ENCODE measurements around the gene ALDH3B2. TPM values are rescaled to one million over a fixed set of nuclear protein-coding genes. Genes with fewer than 3 reads are reported as not detected.

ALDH3B2 gene
- total RNA-seq, 1 experiment from 2014 or later = not detected

GRCh38 chr11:67687986-67688385, 13.6 kb upstream of the ALDH3B2 start:
- ChIA-PET CTCF (no interaction called here), RAD21 (ENCODE audit: low non-redundant PET in 1 of 2, low total read pairs in 2 of 2, uncharacterized antibody in 2 of 2, unreplicated experiment in 2 of 2) (no interaction called here), POLR2A (no interaction called here)
- DNase-seq (ENCODE audit: low read depth, low spot score) = no peak
- intact Hi-C loops (cut with micrococcal nuclease) = no loop called here
- H2AFZ ChIP-seq (ENCODE audit: low read depth, low read length, poor library complexity, severe bottlenecking) = no peak overlapping the region
- no peak overlapping the region for H3K9ac ChIP-seq (ENCODE audit: low read length)
- H3K4me1 ChIP-seq (ENCODE audit: control insufficient read depth in 1 of 2, insufficient read depth in 2 of 2, low read length in 2 of 2) = no peaks in the 10 kb centered on the region
- BruUV-seq (replicated peaks) = no TSS peak
- no peak for ATAC-seq
- H3K9me2 ChIP-seq (ENCODE audit: insufficient read depth) = no peaks in the 10 kb centered on the region
- H3K27ac ChIP-seq (ENCODE audit: low read depth, low read length) = no peak overlapping the region
- H3K4me3 ChIP-seq (replicated peaks in 1 of 2; ENCODE audit: low read depth in 1 of 2, low read length in 2 of 2) = no peak overlapping the region
- no peaks in the 10 kb centered on the region for H3K79me2 ChIP-seq (ENCODE audit: insufficient read depth, low read length)
- TF ChIP-seq RAD21 (IDR thresholded peaks at IDR 0.05; ENCODE audit: low read depth) (no peak), CBX3 (IDR thresholded peaks at IDR 0.05; ENCODE audit: low read depth) (no peak), ZNF274 (IDR thresholded peaks at IDR 0.05; ENCODE audit: low read depth, low read length) (no peak), POLR2A (IDR thresholded peaks at IDR 0.05; ENCODE audit: borderline replicate concordance, extremely low read depth, insufficient read depth, insufficient read length) (no peak), CTCF (IDR thresholded peaks at IDR 0.05 in 2 of 3, conservative IDR thresholded peaks at IDR 0.05 in 1 of 3; ENCODE audit: borderline replicate concordance in 1 of 3, insufficient read depth in 1 of 3, low read depth in 2 of 3, low read length in 2 of 3) (no peak), SIN3A (IDR thresholded peaks at IDR 0.05; ENCODE audit: low read depth) (no peak), TCF7L2 (IDR thresholded peaks at IDR 0.05; ENCODE audit: borderline replicate concordance, extremely low read depth, insufficient read depth, insufficient read length) (no peak), POLR2AphosphoS5 (IDR thresholded peaks at IDR 0.05; ENCODE audit: low read depth, low read length) (no peak), MAX (IDR thresholded peaks at IDR 0.05) (no peak), SRF (IDR thresholded peaks at IDR 0.05; ENCODE audit: low read depth) (no peak), ATF3 (IDR thresholded peaks at IDR 0.05) (no peak), EGR1 (IDR thresholded peaks at IDR 0.05; ENCODE audit: low read depth) (no peak), ZFX (IDR thresholded peaks at IDR 0.05) (no peak), REST (IDR thresholded peaks at IDR 0.05; ENCODE audit: low read depth) (no peak), JUND (IDR thresholded peaks at IDR 0.05) (no peak), CEBPB (IDR thresholded peaks at IDR 0.05; ENCODE audit: low read depth) (no peak), ZBTB33 (IDR thresholded peaks at IDR 0.05; ENCODE audit: extremely low read depth, insufficient replicate concordance, low read length) (no peak), ELF1 (IDR thresholded peaks at IDR 0.05; ENCODE audit: borderline replicate concordance, low read depth) (no peak), FOSL1 (IDR thresholded peaks at IDR 0.05; ENCODE audit: low read depth) (no peak), EZH2 (IDR thresholded peaks at IDR 0.05) (no peak)
- no peaks in the 10 kb centered on the region for H3K36me3 ChIP-seq (ENCODE audit: control insufficient read depth in 1 of 2, insufficient read depth in 2 of 2, low read length in 2 of 2)
- H3K4me2 ChIP-seq (ENCODE audit: low read length) = no peak overlapping the region
- no peaks in the 10 kb centered on the region for H3K9me3 ChIP-seq (ENCODE audit: control insufficient read depth in 1 of 2, insufficient read depth in 1 of 2, low read depth in 1 of 2, low read length in 2 of 2)
- H4K20me1 ChIP-seq (ENCODE audit: insufficient read depth) = no peaks in the 10 kb centered on the region
- H3K27me3 ChIP-seq (ENCODE audit: insufficient read depth, low read length) = no peaks in the 10 kb centered on the region

All from HCT116 (cell line).